Measurements from ENCODE around the gene MED28.
A peak's percentile ranks its signal among the peaks of the same experiment; 100 is the strongest.
"Not testable (repeated sequence)": the region's sequence is repeated elsewhere in the genome, so short reads cannot be mapped to it uniquely, and the experiment has no call there.

The MED28 gene

GRCh38 chr4:17614416-17615299, at the start of gene MED28:
MED28 (plus strand) TSS chr4:17614641; CDS start chr4:17614655, 14 bp downstream.
- DNase-seq (ENCODE audit: low read depth, low spot score) = peak; percentile 98

GRCh38 chr4:17565846-17566245, 48.6 kb upstream of the MED28 start:
- no peak for DNase-seq (ENCODE audit: low read depth, low spot score)

- DNase-seq (ENCODE audit: low read depth, low spot score) = no peak
Measured at GRCh38 chr4:17567271-17567670, 47.2 kb upstream of the MED28 start.

- DNase-seq (ENCODE audit: low read depth, low spot score) = no peak
Measured at GRCh38 chr4:17574206-17574605, 40.2 kb upstream of the MED28 start.

DNA sequence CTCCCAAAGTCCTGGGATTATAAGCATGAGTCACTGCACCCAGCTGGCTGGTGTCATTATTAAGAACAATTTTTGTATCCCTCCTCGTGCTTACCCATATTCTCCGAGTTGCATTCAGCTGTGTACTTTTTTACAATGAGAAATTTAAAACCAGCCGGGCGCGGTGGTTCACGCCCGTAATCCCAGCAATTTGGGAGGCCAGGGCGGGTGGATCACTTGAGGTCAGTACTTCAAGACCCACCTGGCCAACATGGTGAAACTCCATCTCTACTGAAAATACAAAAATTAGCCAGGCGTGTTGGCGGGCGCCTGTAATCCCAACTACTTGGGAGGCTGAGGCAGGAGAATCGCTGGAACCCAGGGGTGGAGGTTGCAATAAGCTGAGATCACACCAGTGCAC, 39.3 kb upstream of the MED28 start:
- DNase-seq (ENCODE audit: low read depth, low spot score) = not testable (repeated sequence)

- DNase-seq (ENCODE audit: low read depth, low spot score) = peak; percentile 99
Measured at GRCh38 chr4:17576932-17577664, 37.3 kb upstream of the MED28 start, which contains the start of gene LAP3. LAP3 (plus strand) TSS chr4:17577198; CDS start chr4:17577466, 268 bp downstream.

- no peak for DNase-seq (ENCODE audit: low read depth, low spot score)
Measured at GRCh38 chr4:17577665-17578481, 36.6 kb upstream of the MED28 start.

DNA sequence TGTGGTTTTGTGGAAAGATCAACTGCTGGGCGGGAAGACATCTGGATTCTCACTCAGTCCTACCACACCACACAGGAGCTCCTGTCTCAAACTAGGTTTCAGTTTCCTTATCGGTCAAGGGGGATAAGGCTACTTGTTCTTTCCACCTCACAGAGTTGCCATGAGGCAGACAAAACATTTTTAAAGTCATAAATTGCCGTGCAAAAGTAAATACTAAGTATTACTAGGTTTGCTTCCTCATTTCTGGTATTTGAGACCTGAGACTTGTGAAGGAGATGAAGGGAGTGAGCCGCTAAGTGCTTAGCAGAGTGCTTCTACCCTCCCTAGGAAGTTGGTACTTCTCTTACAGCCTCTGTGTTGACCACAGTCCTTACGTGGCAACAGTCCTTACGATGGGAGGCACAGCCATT, 36.0 kb upstream of the MED28 start:
- no peak for DNase-seq (ENCODE audit: low read depth, low spot score)

DNA sequence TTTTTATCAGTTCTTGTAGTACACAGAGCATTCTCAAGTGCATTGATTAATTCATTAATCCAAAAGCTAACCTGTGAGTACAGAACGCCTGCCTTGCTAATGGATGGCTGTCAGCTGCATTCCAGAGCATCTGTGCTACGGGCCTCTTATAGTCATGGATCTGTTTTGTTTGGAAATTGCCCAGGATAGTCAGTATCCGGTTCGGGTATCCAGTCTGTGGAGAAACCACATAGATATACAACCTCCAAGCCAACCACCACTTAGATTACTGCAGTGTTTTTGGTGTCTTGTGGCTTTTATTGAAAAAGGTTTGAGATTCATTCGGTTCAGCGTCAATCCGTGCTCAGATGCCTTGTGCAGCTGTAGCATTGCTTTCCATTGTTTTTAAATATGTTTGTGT, 33.5 kb upstream of the MED28 start:
- DNase-seq (ENCODE audit: low read depth, low spot score) = peak; percentile 57

DNA sequence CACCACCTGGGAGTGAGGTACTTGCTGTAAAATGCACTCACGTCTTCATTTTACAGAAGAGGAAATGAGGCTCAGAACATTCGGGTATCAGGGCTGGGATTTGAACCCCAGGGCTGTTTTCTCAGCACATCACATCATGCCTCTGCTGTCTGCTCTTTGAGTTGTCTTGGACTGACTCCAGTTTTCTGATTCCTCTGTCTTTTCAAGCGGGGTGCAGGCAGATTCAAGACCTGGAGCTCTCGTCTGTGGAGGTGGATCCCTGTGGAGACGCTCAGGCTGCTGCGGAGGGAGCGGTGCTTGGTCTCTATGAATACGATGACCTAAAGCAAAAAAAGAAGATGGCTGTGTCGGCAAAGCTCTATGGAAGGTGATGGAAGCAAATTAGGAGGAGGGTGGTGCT, 31.2 kb upstream of the MED28 start:
- no peak for DNase-seq (ENCODE audit: low read depth, low spot score)

DNA sequence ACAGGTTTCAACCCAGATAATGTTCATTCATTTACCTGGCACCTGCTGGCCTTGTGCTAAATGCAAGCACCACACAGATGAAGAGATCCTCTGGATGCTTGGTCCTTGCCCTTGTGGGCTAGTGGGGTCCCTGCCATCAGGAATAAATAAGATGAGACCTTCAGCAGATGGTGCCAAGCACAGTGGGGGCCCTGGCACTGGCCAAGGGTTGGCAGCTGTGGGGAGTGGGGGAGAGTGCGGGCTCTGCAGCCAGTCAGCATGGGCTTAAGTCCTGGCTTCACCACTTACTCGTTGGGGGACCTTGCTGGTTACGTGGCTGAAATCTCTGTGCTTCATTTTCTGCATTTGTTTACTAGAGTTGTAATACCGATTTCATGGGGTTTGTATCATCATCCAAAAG, 30.5 kb upstream of the MED28 start:
- no peak for DNase-seq (ENCODE audit: low read depth, low spot score)

- DNase-seq (ENCODE audit: low read depth, low spot score) = no peak
Measured at GRCh38 chr4:17584521-17585213, 29.8 kb upstream of the MED28 start.

- no peak for DNase-seq (ENCODE audit: low read depth, low spot score)
Measured at GRCh38 chr4:17587094-17587822, 27.2 kb upstream of the MED28 start.

GRCh38 chr4:17589355-17589754, 25.1 kb upstream of the MED28 start:
- DNase-seq (ENCODE audit: low read depth, low spot score) = no peak

- no peak for DNase-seq (ENCODE audit: low read depth, low spot score)
Measured at GRCh38 chr4:17595471-17596005, 18.9 kb upstream of the MED28 start.

DNA sequence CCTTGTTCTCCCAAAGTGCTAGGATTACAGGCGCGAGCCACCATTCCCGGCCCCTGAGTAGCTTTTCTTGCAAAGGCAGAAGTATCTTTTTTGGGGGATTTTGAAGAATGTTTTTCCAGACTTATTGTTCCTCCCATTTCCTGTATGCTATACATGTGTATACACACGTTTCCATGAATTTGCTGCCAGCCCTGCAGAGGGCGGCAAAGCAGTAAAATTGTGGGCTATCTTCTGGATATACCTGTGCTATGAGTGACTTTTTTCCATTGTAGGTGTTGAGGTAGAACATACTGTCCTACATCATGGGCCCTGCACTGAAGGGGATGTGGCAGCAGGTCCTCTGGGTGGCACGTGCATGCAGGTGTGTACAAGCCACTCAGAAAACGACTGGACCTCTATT, 16.9 kb upstream of the MED28 start:
- peak; percentile 45 for DNase-seq (ENCODE audit: low read depth, low spot score)

- no peak for DNase-seq (ENCODE audit: low read depth, low spot score)
Measured at GRCh38 chr4:17599826-17600225, 14.6 kb upstream of the MED28 start.

GRCh38 chr4:17605236-17605635, 9.2 kb upstream of the MED28 start:
- no peak for DNase-seq (ENCODE audit: low read depth, low spot score)

GRCh38 chr4:17613761-17614415, 553 bp upstream of the MED28 start:
- peak; percentile 30 for DNase-seq (ENCODE audit: low read depth, low spot score)

DNA sequence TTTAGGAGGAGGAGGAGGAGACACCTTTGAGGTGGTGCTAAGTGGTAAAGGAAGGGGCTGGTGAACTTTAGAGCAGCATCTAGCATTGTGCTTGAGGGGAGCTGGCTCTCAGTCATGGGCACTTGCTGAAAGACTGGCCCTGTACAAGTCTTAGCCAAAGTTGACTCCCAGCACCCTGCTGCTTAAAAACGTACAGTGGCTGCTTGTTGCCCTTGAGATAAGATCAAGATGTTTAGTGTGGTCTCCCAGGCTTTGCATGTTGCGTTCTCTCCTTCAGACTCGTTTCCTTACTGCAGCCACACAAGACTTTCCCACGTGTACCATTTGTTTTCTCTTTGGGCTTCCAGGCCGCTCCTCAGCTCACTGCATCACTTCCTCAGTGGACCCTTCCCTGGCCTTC, 1.8 kb downstream of the MED28 start:
- DNase-seq (ENCODE audit: low read depth, low spot score) = no peak
